Measurements from ENCODE around the gene AKAP17A. TPM values are rescaled to one million over a fixed set of nuclear protein-coding genes. Genes with fewer than 3 reads are reported as not detected.
A peak's percentile ranks its signal among the peaks of the same experiment; 100 is the strongest.

Gene AKAP17A
- total RNA-seq, 1 experiment from 2014 or later: 68.1 TPM

DNA sequence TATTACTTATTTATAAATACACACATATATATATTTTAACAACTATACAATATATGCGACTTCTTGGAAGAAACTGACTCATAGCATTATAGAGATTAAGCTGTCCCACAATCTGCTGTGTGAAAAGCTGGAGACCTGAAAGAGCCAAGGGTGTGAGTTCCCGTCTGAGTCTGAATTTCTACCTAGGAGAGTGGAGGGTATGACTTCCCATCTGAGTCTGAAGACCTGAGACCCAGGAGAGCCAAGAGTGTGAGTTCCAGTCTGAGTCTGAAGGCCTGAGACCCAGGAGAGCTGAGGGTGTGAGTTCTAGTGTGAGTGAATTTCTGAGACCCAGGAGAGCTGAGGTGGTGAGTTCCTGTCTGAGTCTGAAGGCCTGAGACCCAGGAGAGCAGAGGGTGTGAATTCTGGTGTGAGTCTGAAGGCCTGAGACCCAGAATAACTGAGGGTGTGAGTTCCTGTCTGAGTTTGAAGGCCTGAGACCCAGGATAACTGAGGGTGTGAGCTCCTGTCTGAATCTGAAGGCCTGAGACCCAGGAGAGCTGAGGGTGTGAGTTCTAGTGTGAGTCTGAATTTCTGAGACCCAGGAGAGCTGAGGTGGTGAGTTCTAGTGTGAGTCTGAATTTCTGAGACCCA is 45.5 kb upstream of the AKAP17A start:
- H3K27ac Mint-ChIP-seq: peak overlapping the region; percentile 22
- H3K9me3 Mint-ChIP-seq: peaks cover 6% of the 10 kb centered on the region
- DNase-seq (ENCODE audit: low spot score): no peak
- ChIA-PET CTCF (no interaction called here), POLR2A (no interaction called here)
- no peak overlapping the region for H3K4me3 Mint-ChIP-seq
- no peaks in the 10 kb centered on the region for H3K27me3 Mint-ChIP-seq (ENCODE audit: low read depth)
- no peaks in the 10 kb centered on the region for H3K36me3 Mint-ChIP-seq
- no peak for ATAC-seq
- H3K4me1 Mint-ChIP-seq: no peaks in the 10 kb centered on the region
- TF ChIP-seq FOXJ3 (CRISPR knock-in tag; IDR thresholded peaks at IDR 0.05; ENCODE audit: borderline replicate concordance) (no peak), TP53 (CRISPR knock-in tag; IDR thresholded peaks at IDR 0.05) (no peak), ZNF396 (CRISPR knock-in tag; IDR thresholded peaks at IDR 0.05; ENCODE audit: borderline replicate concordance) (no peak)
- TF ChIP-seq, protein P1, sequence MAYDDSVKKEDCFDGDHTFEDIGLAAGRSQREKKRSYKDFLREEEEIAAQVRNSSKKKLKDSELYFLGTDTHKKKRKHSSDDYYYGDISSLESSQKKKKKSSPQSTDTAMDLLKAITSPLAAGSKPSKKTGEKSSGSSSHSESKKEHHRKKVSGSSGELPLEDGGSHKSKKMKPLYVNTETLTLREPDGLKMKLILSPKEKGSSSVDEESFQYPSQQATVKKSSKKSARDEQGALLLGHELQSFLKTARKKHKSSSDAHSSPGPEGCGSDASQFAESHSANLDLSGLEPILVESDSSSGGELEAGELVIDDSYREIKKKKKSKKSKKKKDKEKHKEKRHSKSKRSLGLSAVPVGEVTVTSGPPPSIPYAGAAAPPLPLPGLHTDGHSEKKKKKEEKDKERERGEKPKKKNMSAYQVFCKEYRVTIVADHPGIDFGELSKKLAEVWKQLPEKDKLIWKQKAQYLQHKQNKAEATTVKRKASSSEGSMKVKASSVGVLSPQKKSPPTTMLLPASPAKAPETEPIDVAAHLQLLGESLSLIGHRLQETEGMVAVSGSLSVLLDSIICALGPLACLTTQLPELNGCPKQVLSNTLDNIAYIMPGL (CRISPR knock-in tag; IDR thresholded peaks at IDR 0.05): no peak
- TF ChIP-seq, protein P2, sequence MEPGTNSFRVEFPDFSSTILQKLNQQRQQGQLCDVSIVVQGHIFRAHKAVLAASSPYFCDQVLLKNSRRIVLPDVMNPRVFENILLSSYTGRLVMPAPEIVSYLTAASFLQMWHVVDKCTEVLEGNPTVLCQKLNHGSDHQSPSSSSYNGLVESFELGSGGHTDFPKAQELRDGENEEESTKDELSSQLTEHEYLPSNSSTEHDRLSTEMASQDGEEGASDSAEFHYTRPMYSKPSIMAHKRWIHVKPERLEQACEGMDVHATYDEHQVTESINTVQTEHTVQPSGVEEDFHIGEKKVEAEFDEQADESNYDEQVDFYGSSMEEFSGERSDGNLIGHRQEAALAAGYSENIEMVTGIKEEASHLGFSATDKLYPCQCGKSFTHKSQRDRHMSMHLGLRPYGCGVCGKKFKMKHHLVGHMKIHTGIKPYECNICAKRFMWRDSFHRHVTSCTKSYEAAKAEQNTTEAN (CRISPR knock-in tag; IDR thresholded peaks at IDR 0.05): no peak
- TF ChIP-seq, protein P3, sequence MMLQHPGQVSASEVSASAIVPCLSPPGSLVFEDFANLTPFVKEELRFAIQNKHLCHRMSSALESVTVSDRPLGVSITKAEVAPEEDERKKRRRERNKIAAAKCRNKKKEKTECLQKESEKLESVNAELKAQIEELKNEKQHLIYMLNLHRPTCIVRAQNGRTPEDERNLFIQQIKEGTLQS (CRISPR knock-in tag; conservative IDR thresholded peaks at IDR 0.05): no peak

DNA sequence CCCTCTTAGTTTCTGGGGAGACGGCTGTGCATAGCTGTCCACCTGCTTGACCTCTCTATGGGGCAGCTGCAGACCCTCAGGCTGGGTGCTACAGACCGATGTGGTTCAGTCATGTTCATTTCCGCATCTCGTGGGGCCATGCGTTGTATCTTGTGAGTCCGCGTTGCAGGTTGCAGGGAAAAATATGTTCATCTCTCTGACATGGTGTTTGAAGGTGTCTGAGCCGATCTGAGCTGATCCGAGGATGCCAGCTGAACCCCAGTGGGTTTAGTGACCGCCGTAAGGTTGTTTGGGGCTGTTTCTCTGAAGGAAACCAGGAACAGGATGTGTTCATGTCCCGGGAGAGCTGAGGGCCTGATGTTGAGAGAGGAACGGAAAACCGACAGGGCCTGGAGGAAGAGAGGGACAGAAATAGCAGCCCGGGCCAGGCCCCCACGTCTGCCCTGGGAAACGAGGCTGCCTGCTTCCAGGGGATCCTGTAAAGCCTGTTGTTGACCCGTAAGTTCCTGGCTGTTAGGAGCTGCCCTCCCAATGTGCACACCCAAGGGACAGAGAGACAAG is 44.6 kb upstream of the AKAP17A start:
- peaks cover 2% of the 10 kb centered on the region; the same call in 1 of the 2 replicates for H3K27me3 Mint-ChIP-seq (ENCODE audit: low read depth)
- no peaks in the 10 kb centered on the region for H3K36me3 Mint-ChIP-seq
- H3K4me3 Mint-ChIP-seq: no peak overlapping the region
- no peaks in the 10 kb centered on the region for H3K4me1 Mint-ChIP-seq
- ChIA-PET POLR2A (no interaction called here), CTCF (no interaction called here)
- no peak for TF ChIP-seq NR3C1 (CRISPR knock-in tag; conservative IDR thresholded peaks at IDR 0.05; ENCODE audit: low read depth)
- TF ChIP-seq, protein P4, sequence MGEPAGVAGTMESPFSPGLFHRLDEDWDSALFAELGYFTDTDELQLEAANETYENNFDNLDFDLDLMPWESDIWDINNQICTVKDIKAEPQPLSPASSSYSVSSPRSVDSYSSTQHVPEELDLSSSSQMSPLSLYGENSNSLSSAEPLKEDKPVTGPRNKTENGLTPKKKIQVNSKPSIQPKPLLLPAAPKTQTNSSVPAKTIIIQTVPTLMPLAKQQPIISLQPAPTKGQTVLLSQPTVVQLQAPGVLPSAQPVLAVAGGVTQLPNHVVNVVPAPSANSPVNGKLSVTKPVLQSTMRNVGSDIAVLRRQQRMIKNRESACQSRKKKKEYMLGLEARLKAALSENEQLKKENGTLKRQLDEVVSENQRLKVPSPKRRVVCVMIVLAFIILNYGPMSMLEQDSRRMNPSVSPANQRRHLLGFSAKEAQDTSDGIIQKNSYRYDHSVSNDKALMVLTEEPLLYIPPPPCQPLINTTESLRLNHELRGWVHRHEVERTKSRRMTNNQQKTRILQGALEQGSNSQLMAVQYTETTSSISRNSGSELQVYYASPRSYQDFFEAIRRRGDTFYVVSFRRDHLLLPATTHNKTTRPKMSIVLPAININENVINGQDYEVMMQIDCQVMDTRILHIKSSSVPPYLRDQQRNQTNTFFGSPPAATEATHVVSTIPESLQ (CRISPR knock-in tag; IDR thresholded peaks at IDR 0.05): no peak
- TF ChIP-seq ZNF671 (CRISPR knock-in tag; IDR thresholded peaks at IDR 0.05): no peak
- no peak for TF ChIP-seq SP1 (CRISPR knock-in tag; conservative IDR thresholded peaks at IDR 0.05)
- no peak for TF ChIP-seq ZNF263 (CRISPR knock-in tag; IDR thresholded peaks at IDR 0.05; ENCODE audit: low read depth)
- no peak for TF ChIP-seq ZNF232 (CRISPR knock-in tag; IDR thresholded peaks at IDR 0.05)
- TF ChIP-seq, protein P5, sequence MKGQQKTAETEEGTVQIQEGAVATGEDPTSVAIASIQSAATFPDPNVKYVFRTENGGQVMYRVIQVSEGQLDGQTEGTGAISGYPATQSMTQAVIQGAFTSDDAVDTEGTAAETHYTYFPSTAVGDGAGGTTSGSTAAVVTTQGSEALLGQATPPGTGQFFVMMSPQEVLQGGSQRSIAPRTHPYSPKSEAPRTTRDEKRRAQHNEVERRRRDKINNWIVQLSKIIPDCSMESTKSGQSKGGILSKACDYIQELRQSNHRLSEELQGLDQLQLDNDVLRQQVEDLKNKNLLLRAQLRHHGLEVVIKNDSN (CRISPR knock-in tag; IDR thresholded peaks at IDR 0.05): no peak
- TF ChIP-seq ZBTB21 (CRISPR knock-in tag; IDR thresholded peaks at IDR 0.05; ENCODE audit: borderline replicate concordance): no peak
- TF ChIP-seq FOXP1 (CRISPR knock-in tag; IDR thresholded peaks at IDR 0.05; ENCODE audit: borderline replicate concordance): no peak
- TF ChIP-seq TEAD4 (CRISPR knock-in tag; IDR thresholded peaks at IDR 0.05): no peak
- TF ChIP-seq ZNF219 (CRISPR knock-in tag; IDR thresholded peaks at IDR 0.05; ENCODE audit: borderline replicate concordance): no peak
- ATAC-seq (no peak), DNase-seq (ENCODE audit: low spot score) (no peak)
- peak overlapping the region; percentile 82; the same call in 1 of the 2 replicates for H3K27ac Mint-ChIP-seq
- H3K9me3 Mint-ChIP-seq: peaks cover 6% of the 10 kb centered on the region
